GM12878 (cell line): ENCODE measurements around the gene C16orf86. TPM values are rescaled to one million over a fixed set of nuclear protein-coding genes. Genes with fewer than 3 reads are reported as not detected.

Experiments used
- ATAC-seq: fragments of 200-7000 bp; cut with Tn5 transposase; 3 replicates; pipeline ENCODE4 v1.9.1; 2020; ENCODE audit warnings: mild to moderate bottlenecking, moderate library complexity
- BruUV-seq: library from RNA; stranded (reverse); fragments of 400-500 nt; replicated peaks from 2 replicates; lab custom pipeline; 2021; lab: Mats Ljungman, UMichigan
- CTCF ChIA-PET: fragments of 300-600 bp; sonication (Branson Sonifier 250); formaldehyde crosslinking; extraction: SDS; loops from one replicate; lab custom pipeline; 2021; ENCODE audit warnings: inconsistent platforms; lab: Yijun Ruan, JAX
- POLR2A ChIA-PET: fragments of 350-600 bp; formaldehyde crosslinking; extraction: SDS; loops from one replicate; lab custom pipeline; 2021; ENCODE audit warnings: inconsistent platforms; lab: Charles Lee
- RAD21 ChIA-PET: fragments of 300-600 bp; sonication (Branson Sonifier 250); formaldehyde crosslinking; loops from one replicate; lab custom pipeline; 2023; ENCODE audit warnings: antibody characterized with exemption; ENCODE audit not compliant: unreplicated experiment; lab: Charles Lee
- SMC1A ChIA-PET: fragments of 300-600 bp; sonication (Branson Sonifier 250); formaldehyde crosslinking; loops from one replicate; lab custom pipeline; 2023; ENCODE audit not compliant: unreplicated experiment, uncharacterized antibody; lab: Charles Lee
- DNase-seq: peaks from one replicate; pipeline ENCODE4 v3.0.0-alpha.2; 2011; ENCODE audit warnings: low read depth, low spot score
- FAIRE-seq: peaks from 3 replicates; lab custom pipeline; 2011; peaks lifted over from hg19 to GRCh38; lab: Jason Lieb, UNC
- H2AFZ ChIP-seq: 2 replicates; pipeline ENCODE4 v1.6.0; 2011; ENCODE audit warnings: low read depth, low read length, control low read depth; ENCODE audit not compliant: control insufficient read depth
- H3K27ac ChIP-seq: 2 replicates; pipeline ENCODE4 v1.5.1; 2011; ENCODE audit warnings: control low read depth; ENCODE audit not compliant: control insufficient read depth, insufficient read depth
- H3K27me3 ChIP-seq, 2 experiments: replicated peaks in 1 of 2; 2 replicates each; pipeline versions ENCODE4 v1.6.0 to v1.6.1; 2011; ENCODE audit warnings: low read length in 1 of 2; ENCODE audit not compliant: control insufficient read depth in 2 of 2, insufficient read depth in 2 of 2
- H3K36me3 ChIP-seq, 2 experiments: 2 replicates each; pipeline ENCODE4 v1.5.1; 2011; ENCODE audit warnings: low read length in 1 of 2; ENCODE audit not compliant: control insufficient read depth in 2 of 2, insufficient read depth in 2 of 2
- H3K4me1 ChIP-seq: 2 replicates; pipeline ENCODE4 v1.6.1; 2011; ENCODE audit warnings: mild to moderate bottlenecking, low read length, moderate library complexity, mixed read lengths; ENCODE audit not compliant: control insufficient read depth, insufficient read depth
- H3K4me2 ChIP-seq: 2 replicates; pipeline ENCODE4 v1.6.0; 2011; ENCODE audit warnings: control low read depth; ENCODE audit not compliant: control insufficient read depth, insufficient read depth
- H3K4me3 ChIP-seq: fragments of 200-600 bp; sonication (generic); 2 replicates; pipeline ENCODE4 v1.5.1; 2016
- H3K79me2 ChIP-seq: 2 replicates; pipeline ENCODE4 v1.6.0; 2011; ENCODE audit warnings: low read length; ENCODE audit not compliant: control insufficient read depth, insufficient read depth
- H3K9ac ChIP-seq: 2 replicates; pipeline ENCODE4 v1.8.0; 2011; ENCODE audit warnings: low read length, control low read depth, mixed read lengths; ENCODE audit not compliant: control insufficient read depth, insufficient read depth
- H3K9me3 ChIP-seq: replicated peaks from 3 replicates; pipeline ENCODE4 v1.5.1; 2011; ENCODE audit warnings: mild to moderate bottlenecking, low read length; ENCODE audit not compliant: control insufficient read depth, insufficient read depth
- H4K20me1 ChIP-seq: 2 replicates; pipeline ENCODE4 v1.6.0; 2011; ENCODE audit not compliant: control insufficient read depth, insufficient read depth
- DPF2 ChIP-seq: fragments of 450-650 bp; IDR thresholded peaks from 2 replicates; pipeline ENCODE4 v1.6.1; 2017; ENCODE audit warnings: mild to moderate bottlenecking
- ETV6 ChIP-seq, 2 experiments: fragments of 450-650 bp in 1 of 2; IDR thresholded peaks in 1 of 2; conservative IDR thresholded peaks in 1 of 2; 2 replicates each; pipeline ENCODE4 v1.6.1; 2014; ENCODE audit warnings: antibody characterized with exemption in 1 of 2, borderline replicate concordance in 1 of 2, low read depth in 1 of 2, mild to moderate bottlenecking in 1 of 2, moderate library complexity in 1 of 2
- GABPA ChIP-seq: IDR thresholded peaks from 2 replicates; pipeline ENCODE4 v1.6.1; 2014; ENCODE audit warnings: antibody characterized with exemption, low read depth, mild to moderate bottlenecking, inconsistent platforms
- HDAC6 ChIP-seq: fragments of 200-600 bp; sonication (generic); IDR thresholded peaks from one replicate; pipeline ENCODE4 v1.8.0; 2017; ENCODE audit warnings: antibody characterized with exemption; ENCODE audit not compliant: unreplicated experiment
- IRF4 ChIP-seq: IDR thresholded peaks from 2 replicates; pipeline ENCODE4 v1.6.1; 2011; ENCODE audit warnings: low read depth, low read length
- LARP7 ChIP-seq: fragments of 450-650 bp; IDR thresholded peaks from 2 replicates; pipeline ENCODE4 v1.6.1; 2017; ENCODE audit warnings: mild to moderate bottlenecking
- MTA3 ChIP-seq: IDR thresholded peaks from 2 replicates; pipeline ENCODE4 v1.6.1; 2012; ENCODE audit warnings: low read length, inconsistent platforms, borderline replicate concordance
- MYC ChIP-seq: IDR thresholded peaks from 2 replicates; pipeline ENCODE4 v1.6.1; 2011; ENCODE audit warnings: mild to moderate bottlenecking, low read length, moderate library complexity, inconsistent platforms; ENCODE audit not compliant: insufficient read depth, insufficient replicate concordance, insufficient read length, severe bottlenecking
- PAX8 ChIP-seq: fragments of 450-650 bp; IDR thresholded peaks from 2 replicates; pipeline ENCODE4 v1.6.1; 2017; ENCODE audit warnings: mild to moderate bottlenecking, moderate library complexity
- POLR2A ChIP-seq: IDR thresholded peaks from 2 replicates; pipeline ENCODE4 v1.6.1; 2011; ENCODE audit warnings: low read depth, mild to moderate bottlenecking, low read length
- RBBP5 ChIP-seq: fragments of 200-600 bp; sonication (generic); conservative IDR thresholded peaks from 2 replicates; pipeline ENCODE4 v1.6.1; 2016
- SUPT20H ChIP-seq: IDR thresholded peaks from 2 replicates; pipeline ENCODE4 v1.6.1; 2011; ENCODE audit warnings: low read depth, mild to moderate bottlenecking, low read length, moderate library complexity, borderline replicate concordance; ENCODE audit not compliant: control insufficient read depth
- SUZ12 ChIP-seq: fragments of 200-600 bp; sonication (generic); IDR thresholded peaks from one replicate; pipeline ENCODE4 v1.6.1; 2018; ENCODE audit warnings: antibody characterized with exemption, mild to moderate bottlenecking; ENCODE audit not compliant: unreplicated experiment
- TBL1XR1 ChIP-seq: IDR thresholded peaks from 2 replicates; pipeline ENCODE4 v1.6.1; 2012; ENCODE audit warnings: low read depth, low read length, improper control_type of control experiment
- TCF12 ChIP-seq: IDR thresholded peaks from 2 replicates; pipeline ENCODE4 v1.6.1; 2011; ENCODE audit warnings: low read depth, mild to moderate bottlenecking, low read length
- ZBED1 ChIP-seq: IDR thresholded peaks from 2 replicates; pipeline ENCODE4 v1.6.1; 2016; ENCODE audit warnings: borderline replicate concordance
- ZBTB40 ChIP-seq: fragments of 450-650 bp; IDR thresholded peaks from 2 replicates; pipeline ENCODE4 v1.6.1; 2016; ENCODE audit warnings: mild to moderate bottlenecking, moderate library complexity, borderline replicate concordance
- WGBS: methylation state at CpG from one replicate; pipeline ENCODE4 v1.1.6; 2016; ENCODE audit warnings: low lambda C conversion rate; ENCODE audit not compliant: insufficient replicate concordance, insufficient coverage; ENCODE audit errors: missing lambda C conversion rate; 5-methylcytosine and 5-hydroxymethylcytosine counted together
- in situ Hi-C: fragments of 300-500 bp; cut with MboI; formaldehyde crosslinking; loops from 9 replicates; pipeline ENCODE4 v1.14.3; 2018; ENCODE audit warnings: mixed read lengths
- intact Hi-C: fragments of 100-400 bp; cut with micrococcal nuclease; formaldehyde crosslinking; loops from one replicate; pipeline ENCODE4 v1.14.2; 2022; ENCODE audit not compliant: unreplicated experiment
- polyA plus RNA-seq, 11 experiments: library from polyadenylated mRNA; depleted of rRNA in 4 of 11; unstranded in 6 of 11; stranded (reverse) in 5 of 11; fragments of >200 nt; fragmentation: Nextera tagmentation in 4 of 11; fragmentation: Illumina TruSeq in 1 of 11; extraction: Ambion mirVana in 4 of 11; extraction: Trizol in 1 of 11; gene quantifications; 1 replicate in 1 of 11; 2 replicates in 10 of 11; pipeline versions ENCODE4 v1.2.1 to v1.2.3, GENCODE V29; 2011 to 2016; ENCODE audit warnings: inconsistent platforms in 2 of 11, missing spikeins in 2 of 11, low read depth in 1 of 11
- total RNA-seq, 4 experiments: library from RNA; depleted of rRNA in 3 of 4; stranded (reverse); fragments of >200 nt in 3 of 4; fragmentation: Illumina TruSeq in 1 of 4; extraction: Trizol in 1 of 4; gene quantifications; 2 replicates each; pipeline versions ENCODE4 v1.2.1 to v1.2.3, GENCODE V29; 2013 to 2021
- TF ChIP-seq, protein P1 (sequence below): fragments of 450-650 bp; IDR thresholded peaks from 2 replicates; pipeline ENCODE4 v1.6.1; 2016; ENCODE audit warnings: mild to moderate bottlenecking

Gene C16orf86
- total and polyA plus RNA-seq, 10 of the 15 experiments (the other 5 are each of a cell fraction or from before 2014, with no cell fraction given) = 0.11 to 3.3 (median 1.6) TPM

- ATAC-seq (peak; percentile 84), DNase-seq (peak; percentile 87), FAIRE-seq (peak; percentile 99)
- no peaks in the 10 kb centered on the region for H3K27me3 ChIP-seq
- H3K4me2 ChIP-seq = peak within 1 kb of the TSS; percentile 78
- no TSS peak for BruUV-seq
- H3K9ac ChIP-seq = peak within 1 kb of the TSS; percentile 78
- no peaks in the 10 kb centered on the region for H3K9me3 ChIP-seq
- peaks cover 12% of the 10 kb centered on the region for H3K79me2 ChIP-seq
- H3K27ac ChIP-seq = peak within 1 kb of the TSS; percentile 80
- WGBS = 1% methylated on average over 32 of the region's 48 CpGs
- RAD21 ChIA-PET = interaction anchor here (1.0 to 3.2 kb wide), 10 partner anchors 11 to 179 kb away, joined by 3 to 17 read pairs (median 6); partner anchors contain the start of genes ATP6V0D1, CARMIL2, CTCF and GFOD2
- H3K4me1 ChIP-seq = peaks cover 10% of the 10 kb centered on the region
- H4K20me1 ChIP-seq = no peaks in the 10 kb centered on the region
- CTCF ChIA-PET = interaction anchor here (0.6 to 4.3 kb wide), 15 partner anchors 8 to 617 kb away, joined by 3 to 29 read pairs (median 3); partner anchors contain the start of genes CARMIL2 and CTCF
- SMC1A ChIA-PET = interaction anchor here (1.0 to 1.4 kb wide), 5 partner anchors 9 to 113 kb away, joined by 3 read pairs; partner anchors contain the start of gene GFOD2
- H3K4me3 ChIP-seq = peak within 1 kb of the TSS; percentile 92
- H3K36me3 ChIP-seq = peaks cover 11 to 13% of the 10 kb centered on the region in 2 experiments
- peak within 1 kb of the TSS; percentile 99 for H2AFZ ChIP-seq
- POLR2A ChIA-PET = interaction anchor here (0.6 to 2.8 kb wide), 14 partner anchors 8 to 185 kb away, joined by 3 to 16 read pairs (median 4); partner anchors contain the start of genes ATP6V0D1, CARMIL2, CTCF and GFOD2
- intact Hi-C loops = loop anchor here (1.0 to 5.0 kb wide), 2 partner anchors 98 to 503 kb away; partner anchors contain the start of genes CTCF, FBXL8 and TRADD
- in situ Hi-C loops = no loop called here
- no peak for TF ChIP-seq POLR2A
- no peak for TF ChIP-seq ZBED1
- no peak for TF ChIP-seq SUPT20H
- peak; percentile 13 for TF ChIP-seq MYC
- no peak for TF ChIP-seq RBBP5
- TF ChIP-seq TCF12 = 0 out of 2 replicates have a peak, but pooled peaks have one; percentile 45
- TF ChIP-seq, protein P1, sequence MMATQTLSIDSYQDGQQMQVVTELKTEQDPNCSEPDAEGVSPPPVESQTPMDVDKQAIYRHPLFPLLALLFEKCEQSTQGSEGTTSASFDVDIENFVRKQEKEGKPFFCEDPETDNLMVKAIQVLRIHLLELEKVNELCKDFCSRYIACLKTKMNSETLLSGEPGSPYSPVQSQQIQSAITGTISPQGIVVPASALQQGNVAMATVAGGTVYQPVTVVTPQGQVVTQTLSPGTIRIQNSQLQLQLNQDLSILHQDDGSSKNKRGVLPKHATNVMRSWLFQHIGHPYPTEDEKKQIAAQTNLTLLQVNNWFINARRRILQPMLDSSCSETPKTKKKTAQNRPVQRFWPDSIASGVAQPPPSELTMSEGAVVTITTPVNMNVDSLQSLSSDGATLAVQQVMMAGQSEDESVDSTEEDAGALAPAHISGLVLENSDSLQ = peak; percentile 43; the same call in 1 of the 2 replicates
- TF ChIP-seq ZBTB40 = no peak
- TF ChIP-seq SUZ12 = no peak
- no peak; the same call in 1 of the 2 replicates for TF ChIP-seq DPF2
- no peak for TF ChIP-seq MTA3
- no peak for TF ChIP-seq ETV6 (conservative IDR thresholded peaks at IDR 0.05 in 1 of 2, IDR thresholded peaks at IDR 0.05 in 1 of 2; ENCODE audit: borderline replicate concordance in 1 of 2, low read depth in 1 of 2)
- TF ChIP-seq GABPA = no peak
- peak; percentile 12; the same call in 1 of the 2 replicates for TF ChIP-seq LARP7
- no peak; the same call in 1 of the 2 replicates for TF ChIP-seq IRF4
- TF ChIP-seq PAX8 = no peak
- TF ChIP-seq HDAC6 = no peak
- TF ChIP-seq TBL1XR1 = no peak
These were observed 6.0 kb upstream of the C16orf86 start, which contains the start of gene PARD6A for GRCh38 chr16:67660564-67661028. Gene PARD6A, plus strand, starts transcription at chr16:67660960. Its CDS starts 79 bp downstream, at chr16:67661039.
